HG03196 (cell line): ENCODE data around the gene SLC43A1.

Source experiments
- ATAC-seq: cut with Tn5 transposase; IDR thresholded peaks from one replicate; pipeline ENCODE4 v1.9.1; 2021; ENCODE audit not compliant: unreplicated experiment

SLC43A1 gene

GRCh38 chr11:57529012-57529411 lies 13.5 kb upstream of the SLC43A1 start:
- no peak for ATAC-seq

- no peak for ATAC-seq
Observed at GRCh38 chr11:57527056-57527631, 11.6 kb upstream of the SLC43A1 start.

GRCh38 chr11:57523419-57523818 lies 7.9 kb upstream of the SLC43A1 start:
- ATAC-seq: no peak

- ATAC-seq: no peak
Observed at GRCh38 chr11:57521116-57521515, 5.6 kb upstream of the SLC43A1 start.

GRCh38 chr11:57516061-57516443 lies 550 bp upstream of the SLC43A1 start:
- ATAC-seq: no peak

- ATAC-seq: peak; percentile 49
Observed at GRCh38 chr11:57514538-57515331, 767 bp downstream of the SLC43A1 start.

- ATAC-seq: peak; percentile 33
Observed at GRCh38 chr11:57513911-57514537, 1.5 kb downstream of the SLC43A1 start.

GRCh38 chr11:57513452-57513795 lies 2.1 kb downstream of the SLC43A1 start:
- no peak for ATAC-seq

- no peak for ATAC-seq
Observed at GRCh38 chr11:57512646-57513451, 2.7 kb downstream of the SLC43A1 start.

- ATAC-seq: no peak
Observed at GRCh38 chr11:57511741-57512430, 3.6 kb downstream of the SLC43A1 start.

GRCh38 chr11:57508341-57509170 lies 6.9 kb downstream of the SLC43A1 start:
- no peak for ATAC-seq

- ATAC-seq: no peak
Observed at GRCh38 chr11:57506522-57506921, 9.0 kb downstream of the SLC43A1 start.

GRCh38 chr11:57504511-57504910 lies 11.0 kb downstream of the SLC43A1 start:
- no peak for ATAC-seq

- no peak for ATAC-seq
Observed at GRCh38 chr11:57502870-57503269, 12.6 kb downstream of the SLC43A1 start.

GRCh38 chr11:57502376-57502775 lies 13.1 kb downstream of the SLC43A1 start:
- ATAC-seq: no peak

GRCh38 chr11:57501953-57502352 lies 13.5 kb downstream of the SLC43A1 start:
- ATAC-seq: no peak

- no peak for ATAC-seq
Observed at GRCh38 chr11:57500926-57501325, 14.6 kb downstream of the SLC43A1 start.

GRCh38 chr11:57500515-57500914 lies 15.0 kb downstream of the SLC43A1 start:
- ATAC-seq: no peak

GRCh38 chr11:57499983-57500461 lies 15.5 kb downstream of the SLC43A1 start:
- ATAC-seq: no peak

GRCh38 chr11:57499413-57499982 lies 16.0 kb downstream of the SLC43A1 start:
- ATAC-seq: peak; percentile 85
